CD4-positive, alpha-beta memory T cell (primary cell): Measurements from ENCODE around the gene MINK1. TPM values are rescaled to one million over a fixed set of nuclear protein-coding genes. Genes with fewer than 3 reads are reported as not detected.
"Not testable (repeated sequence)": the region's sequence is repeated elsewhere in the genome, so short reads cannot be mapped to it uniquely, and the experiment has no call there.

Source experiments
- CTCF ChIA-PET: fragments of 350-600 bp; sonication (Branson Sonifier 250); formaldehyde crosslinking; loops from one replicate; lab custom pipeline; 2021; ENCODE audit warnings: inconsistent platforms; ENCODE audit not compliant: partially characterized antibody; lab: Charles Lee
- POLR2A ChIA-PET: fragments of 350-600 bp; sonication (Branson Sonifier 250); formaldehyde crosslinking; loops from one replicate; lab custom pipeline; 2021; ENCODE audit not compliant: partially characterized antibody; lab: Charles Lee
- DNase-seq, 5 donors: peaks; one replicate each; pipeline versions ENCODE4 v3.0.0 to v3.0.0-alpha.2; 2020 to 2022; ENCODE audit warnings: mixed read lengths in 1 of 5
- H3K27ac ChIP-seq: one replicate; pipeline ENCODE4 v1.7.0; 2013; ENCODE audit warnings: low read depth, low read length
- H3K27me3 ChIP-seq: 2 replicates; pipeline ENCODE4 v1.7.0; 2013; ENCODE audit warnings: mild to moderate bottlenecking, low read length, moderate library complexity; ENCODE audit not compliant: insufficient read depth
- H3K36me3 ChIP-seq: 2 replicates; pipeline ENCODE4 v1.7.0; 2013; ENCODE audit warnings: mild to moderate bottlenecking, low read length, moderate library complexity; ENCODE audit not compliant: insufficient read depth
- H3K4me1 ChIP-seq: 2 replicates; pipeline ENCODE4 v1.7.0; 2013; ENCODE audit warnings: mild to moderate bottlenecking, low read length, moderate library complexity; ENCODE audit not compliant: insufficient read depth
- H3K4me3 ChIP-seq, 2 donors: one replicate each; pipeline ENCODE4 v1.7.0; 2013; ENCODE audit warnings: low read length in 2 of 2, mild to moderate bottlenecking in 1 of 2
- H3K9me3 ChIP-seq, 2 donors: one replicate each; pipeline ENCODE4 v1.7.0; 2013; ENCODE audit warnings: low read length in 2 of 2, control low read depth in 1 of 2; ENCODE audit not compliant: control insufficient read depth in 1 of 2
- H3K27ac Mint-ChIP-seq, 7 donors: one replicate each; pipeline ENCODE4 v1.8.0; 2020 to 2021; ENCODE audit warnings: mixed read lengths in 7 of 7, mild to moderate bottlenecking in 6 of 7, inconsistent platforms in 3 of 7, moderate library complexity in 3 of 7
- H3K27me3 Mint-ChIP-seq, 2 donors: one replicate each; pipeline ENCODE4 v1.8.0; 2020 to 2021; ENCODE audit warnings: mixed read lengths in 2 of 2
- H3K36me3 Mint-ChIP-seq, 2 donors: one replicate each; pipeline ENCODE4 v1.8.0; 2020 to 2021; ENCODE audit warnings: mixed read lengths in 2 of 2, inconsistent platforms in 1 of 2, mild to moderate bottlenecking in 1 of 2
- H3K4me1 Mint-ChIP-seq, 4 donors: one replicate each; pipeline ENCODE4 v1.8.0; 2020 to 2021; ENCODE audit warnings: mixed read lengths in 4 of 4, mild to moderate bottlenecking in 1 of 4
- H3K4me3 Mint-ChIP-seq, 8 donors: one replicate each; pipeline ENCODE4 v1.8.0; 2020 to 2021; ENCODE audit warnings: mixed read lengths in 8 of 8, mild to moderate bottlenecking in 7 of 8, moderate library complexity in 6 of 8, inconsistent platforms in 3 of 8
- H3K9me3 Mint-ChIP-seq, 8 donors: one replicate each; pipeline ENCODE4 v1.8.0; 2020 to 2021; ENCODE audit warnings: mixed read lengths in 8 of 8, mild to moderate bottlenecking in 5 of 8, inconsistent platforms in 3 of 8, moderate library complexity in 1 of 8
- intact Hi-C: fragments of 100-400 bp; cut with micrococcal nuclease; formaldehyde crosslinking; loops from one replicate; pipeline ENCODE4 v1.15.1; 2023
- polyA plus RNA-seq, 2 donors: library from polyadenylated mRNA; unstranded; fragments of 300-500 nt; fragmentation: Illumina TruSeq; gene quantifications; one replicate each; pipeline ENCODE4 v1.2.3, GENCODE V29; 2021
- total RNA-seq, 2 experiments: library from RNA; stranded (reverse); gene quantifications; one replicate each; pipeline ENCODE4 v1.2.3, GENCODE V29; 2021

MINK1 gene
- total and polyA plus RNA-seq, 4 experiments from 2014 or later, result 4.3 to 139 (median 88.6) TPM

DNA sequence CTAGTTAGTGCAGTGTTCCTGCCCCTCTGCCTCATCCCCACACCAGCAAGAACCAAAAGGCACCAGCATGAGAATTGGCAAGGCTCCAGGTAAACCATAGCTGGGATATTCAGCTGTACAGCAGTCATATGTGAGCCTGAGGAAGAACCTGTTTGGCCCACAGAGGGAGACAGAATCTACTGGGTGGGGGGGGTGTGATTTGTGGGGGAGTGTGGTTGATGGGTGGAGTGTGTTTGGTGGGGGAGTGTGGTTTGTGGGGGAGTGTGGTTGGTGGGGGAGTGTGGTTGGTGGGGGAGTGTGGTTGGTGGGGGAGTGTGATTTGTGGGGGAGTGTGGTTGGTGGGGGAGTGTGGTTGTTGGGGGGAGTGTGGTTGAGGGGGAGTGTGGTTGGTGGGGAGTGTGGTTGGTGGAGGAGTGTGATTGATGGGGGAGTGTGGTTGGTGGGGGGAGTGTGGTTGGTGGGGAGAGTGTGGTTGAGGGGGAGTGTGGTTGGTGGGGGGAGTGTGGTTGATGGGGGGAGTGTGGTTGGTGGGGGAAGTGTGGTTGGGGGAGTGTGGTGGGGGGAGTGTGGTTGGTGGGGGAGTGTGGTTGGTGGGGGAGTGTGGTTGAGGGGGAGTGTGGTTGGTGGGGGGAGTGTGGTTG lies 19.5 kb downstream of the MINK1 start:
- Mint-ChIP-seq H3K4me1 (peaks cover 34 to 70% (median 49%) of the 10 kb centered on the region in 4 donors), H3K27ac (peak overlapping the region; percentile 19 to 86 (median 68)), H3K4me3 (peak overlapping the region in 1 of 8 donors; percentile 2), H3K9me3 (peaks cover 0 to 7% (median 3%) of the 10 kb centered on the region in 8 donors), H3K36me3 (peaks cover 20 to 31% of the 10 kb centered on the region in 2 donors), H3K27me3 (no peaks in the 10 kb centered on the region)
- intact Hi-C loops, result no loop called here
- Histone ChIP-seq H3K4me1 (peaks cover 19% of the 10 kb centered on the region), H3K4me3 (no peak overlapping the region), H3K9me3 (no peaks in the 10 kb centered on the region), H3K27me3 (no peaks in the 10 kb centered on the region), H3K36me3 (no peaks in the 10 kb centered on the region), H3K27ac (no peak overlapping the region)
- CTCF ChIA-PET, result no interaction called here
- DNase-seq, result peak; percentile 30 to 70 (median 43)
- POLR2A ChIA-PET, result interaction anchor here (0.9 kb wide), 1 partner anchor 17 kb away, joined by 3 read pairs; no protein-coding TSS in a partner anchor

DNA sequence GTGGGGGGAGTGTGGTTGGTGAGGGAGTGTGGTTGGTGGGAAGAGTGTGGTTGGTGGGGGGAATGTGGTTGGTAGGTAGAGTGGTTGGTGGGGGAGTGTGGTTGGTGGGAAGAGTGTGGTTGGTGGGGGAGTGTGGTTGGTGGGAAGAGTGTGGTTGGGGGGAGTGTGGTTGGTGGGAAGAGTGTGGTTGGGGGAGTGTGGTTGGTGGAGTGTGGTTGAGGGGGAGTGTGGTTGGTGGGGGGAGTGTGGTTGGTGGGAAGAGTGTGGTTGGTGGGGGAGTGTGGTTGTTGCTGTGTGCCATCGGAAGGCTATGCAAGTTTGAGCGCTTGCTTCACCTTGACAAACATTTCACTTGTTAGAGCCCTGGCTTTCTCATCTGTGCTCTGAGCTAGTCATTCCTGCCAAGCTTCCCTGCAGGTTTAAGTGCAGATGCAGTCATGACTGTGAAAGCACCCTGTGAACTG lies 20.1 kb downstream of the MINK1 start:
- peak in 3 of 5 donors; percentile 17 to 23 (median 23) for DNase-seq
- Mint-ChIP-seq H3K4me3 (no peak overlapping the region), H3K36me3 (peaks cover 20 to 29% of the 10 kb centered on the region in 2 donors), H3K27ac (peak overlapping the region in 3 of 7 donors; percentile 6 to 83 (median 76)), H3K27me3 (no peaks in the 10 kb centered on the region), H3K9me3 (peaks cover 0 to 7% (median 3%) of the 10 kb centered on the region in 8 donors), H3K4me1 (peaks cover 35 to 72% (median 49%) of the 10 kb centered on the region in 4 donors)
- Histone ChIP-seq H3K27me3 (no peaks in the 10 kb centered on the region), H3K4me1 (peaks cover 24% of the 10 kb centered on the region), H3K9me3 (no peaks in the 10 kb centered on the region), H3K4me3 (no peak overlapping the region), H3K36me3 (no peaks in the 10 kb centered on the region), H3K27ac (no peak overlapping the region)
- intact Hi-C loops, result no loop called here
- POLR2A ChIA-PET, result interaction anchor here (0.9 kb wide), 1 partner anchor 17 kb away, joined by 3 read pairs; no protein-coding TSS in a partner anchor
- CTCF ChIA-PET, result no interaction called here

DNA sequence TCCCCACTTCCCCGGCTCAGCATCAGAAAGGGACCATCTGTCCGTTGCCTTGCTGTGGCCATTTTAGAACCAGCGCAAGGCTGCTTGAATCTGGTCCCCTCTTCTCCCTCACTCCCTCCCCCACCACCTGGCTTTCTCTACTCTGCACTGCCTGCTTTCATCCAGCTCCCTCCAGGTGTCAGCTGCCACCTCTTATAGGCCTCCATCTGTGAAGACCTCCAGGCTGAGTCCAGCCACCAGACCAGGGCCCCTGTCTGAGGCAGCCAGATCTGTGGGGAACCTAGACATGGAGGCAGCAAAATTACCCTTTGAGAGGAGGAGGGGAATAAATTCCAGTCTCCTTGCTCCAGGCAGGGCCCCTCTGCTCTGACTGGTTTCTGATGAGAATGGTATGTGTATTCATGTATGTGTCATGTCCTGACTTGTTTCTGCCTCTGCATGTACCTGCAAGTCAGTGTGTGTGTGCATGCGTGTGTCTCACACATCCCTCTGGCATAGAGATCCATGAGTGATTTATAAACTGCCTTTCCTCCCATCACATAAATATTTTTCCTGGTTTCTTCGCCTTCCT lies 21.1 kb downstream of the MINK1 start:
- intact Hi-C loops, result no loop called here
- Histone ChIP-seq H3K27ac (no peak overlapping the region), H3K27me3 (no peaks in the 10 kb centered on the region), H3K9me3 (no peaks in the 10 kb centered on the region), H3K4me3 (no peak overlapping the region), H3K36me3 (peaks cover 2% of the 10 kb centered on the region), H3K4me1 (peaks cover 24% of the 10 kb centered on the region)
- POLR2A ChIA-PET, result no interaction called here
- Mint-ChIP-seq H3K9me3 (peaks cover 0 to 7% (median 3%) of the 10 kb centered on the region in 8 donors), H3K27me3 (no peaks in the 10 kb centered on the region), H3K4me3 (peak overlapping the region in 1 of 8 donors; percentile 11), H3K27ac (peak overlapping the region in 3 of 7 donors; percentile 41 to 76 (median 42)), H3K36me3 (peaks cover 22 to 29% of the 10 kb centered on the region in 2 donors), H3K4me1 (peaks cover 38 to 77% (median 50%) of the 10 kb centered on the region in 4 donors)
- CTCF ChIA-PET, result no interaction called here
- DNase-seq, result no peak

GRCh38 chr17:4856271-4856936 lies 23.3 kb downstream of the MINK1 start:
- Mint-ChIP-seq H3K27ac (peak overlapping the region in 2 of 7 donors; percentile 42 to 55), H3K27me3 (no peaks in the 10 kb centered on the region), H3K4me1 (peaks cover 25 to 61% (median 37%) of the 10 kb centered on the region in 4 donors), H3K4me3 (no peak overlapping the region), H3K9me3 (peaks cover 0 to 7% (median 3%) of the 10 kb centered on the region in 8 donors), H3K36me3 (peaks cover 23 to 26% of the 10 kb centered on the region in 2 donors)
- no peak overlapping the region for H3K27ac ChIP-seq
- H3K36me3 ChIP-seq, result peaks cover 17% of the 10 kb centered on the region
- POLR2A ChIA-PET, result no interaction called here
- intact Hi-C loops, result no loop called here
- CTCF ChIA-PET, result no interaction called here
- no peaks in the 10 kb centered on the region for H3K9me3 ChIP-seq
- no peak for DNase-seq
- H3K27me3 ChIP-seq, result no peaks in the 10 kb centered on the region
- no peak overlapping the region for H3K4me3 ChIP-seq
- H3K4me1 ChIP-seq, result peaks cover 17% of the 10 kb centered on the region

DNA sequence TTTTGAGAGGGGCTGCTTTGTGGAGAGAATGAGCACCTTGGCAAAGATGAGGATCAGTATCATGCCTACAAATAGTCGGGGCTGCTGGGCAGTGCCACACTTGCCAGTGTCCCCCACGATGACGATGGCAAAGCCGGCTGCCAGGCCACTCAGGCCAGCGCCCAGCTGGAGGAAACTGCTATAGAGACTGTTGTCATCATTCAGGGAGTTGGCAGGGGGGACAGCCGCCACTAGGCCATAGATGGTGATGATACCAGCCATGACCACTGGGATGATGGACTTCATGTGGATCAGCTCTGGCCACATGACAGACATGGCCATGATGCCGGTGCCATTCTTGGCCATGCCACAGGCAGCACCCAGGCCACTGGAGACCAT lies 23.8 kb downstream of the MINK1 start:
- POLR2A ChIA-PET, result interaction anchor here (1.2 kb wide), 1 partner anchor 21 kb away, joined by 3 read pairs; no protein-coding TSS in a partner anchor
- Histone ChIP-seq H3K4me1 (peaks cover 17% of the 10 kb centered on the region), H3K36me3 (peaks cover 17% of the 10 kb centered on the region), H3K4me3 (no peak overlapping the region), H3K27me3 (no peaks in the 10 kb centered on the region), H3K9me3 (no peaks in the 10 kb centered on the region), H3K27ac (no peak overlapping the region)
- H3K9me3 Mint-ChIP-seq, result peaks cover 0 to 6% (median 3%) of the 10 kb centered on the region in 8 donors
- H3K36me3 Mint-ChIP-seq, result peaks cover 22 to 26% of the 10 kb centered on the region in 2 donors
- CTCF ChIA-PET, result interaction anchor here (1.0 kb wide), 1 partner anchor 125 kb away, joined by 3 read pairs; no protein-coding TSS in a partner anchor
- no peak for DNase-seq
- intact Hi-C loops, result no loop called here
- H3K27ac Mint-ChIP-seq, result peak overlapping the region in 2 of 7 donors; percentile 42 to 55
- no peaks in the 10 kb centered on the region for H3K27me3 Mint-ChIP-seq
- H3K4me3 Mint-ChIP-seq, result peak overlapping the region in 1 of 8 donors; percentile 21
- H3K4me1 Mint-ChIP-seq, result peaks cover 25 to 57% (median 36%) of the 10 kb centered on the region in 4 donors

DNA sequence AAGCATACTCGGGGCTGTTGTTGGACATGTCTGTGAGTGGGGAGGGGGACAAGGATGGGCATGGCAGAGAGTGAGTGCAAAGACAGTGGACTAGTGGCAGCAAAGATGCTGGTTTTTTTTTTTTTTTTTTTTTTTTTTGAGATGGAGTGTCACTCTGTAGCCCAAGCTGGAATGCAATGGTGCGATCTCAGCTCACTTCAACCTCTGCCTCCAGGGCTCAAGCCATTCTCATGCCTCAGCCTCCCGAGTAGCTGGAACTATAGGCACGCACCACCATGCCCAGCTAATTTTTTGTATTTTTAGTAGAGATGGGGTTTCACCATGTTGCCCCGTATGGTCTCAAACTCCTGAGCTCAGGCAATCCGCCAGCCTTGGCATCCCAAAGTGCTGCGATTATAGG lies 24.2 kb downstream of the MINK1 start:
- H3K27ac ChIP-seq, H3K27me3 Mint-ChIP-seq, H3K9me3 ChIP-seq, H3K4me3 ChIP-seq, intact Hi-C loops, H3K9me3 Mint-ChIP-seq, H3K27me3 ChIP-seq, DNase-seq: not testable (repeated sequence)
- Mint-ChIP-seq H3K27ac (peak overlapping the region in 2 of 7 donors; percentile 18 to 69), H3K36me3 (peaks cover 17 to 26% of the 10 kb centered on the region in 2 donors), H3K4me1 (peaks cover 22 to 53% (median 32%) of the 10 kb centered on the region in 4 donors), H3K4me3 (peak overlapping the region in 1 of 8 donors; percentile 21)
- Histone ChIP-seq H3K4me1 (peaks cover 14% of the 10 kb centered on the region), H3K36me3 (peaks cover 17% of the 10 kb centered on the region)
- ChIA-PET POLR2A (interaction anchor here (0.7 to 1.2 kb wide), 3 partner anchors 21 to 146 kb away, joined by 3 to 4 read pairs (median 3); no protein-coding TSS in a partner anchor), CTCF (interaction anchor here (0.6 to 1.0 kb wide), 2 partner anchors 125 to 200 kb away, joined by 3 read pairs; no protein-coding TSS in a partner anchor)
